GM21360 (cell line): Measurements from ENCODE around the gene BTBD6.

Source experiments
- ATAC-seq: cut with Tn5 transposase; IDR thresholded peaks from one replicate; pipeline ENCODE4 v1.9.1; 2021; ENCODE audit warnings: mild to moderate bottlenecking, moderate library complexity; ENCODE audit not compliant: unreplicated experiment

BTBD6 gene

DNA sequence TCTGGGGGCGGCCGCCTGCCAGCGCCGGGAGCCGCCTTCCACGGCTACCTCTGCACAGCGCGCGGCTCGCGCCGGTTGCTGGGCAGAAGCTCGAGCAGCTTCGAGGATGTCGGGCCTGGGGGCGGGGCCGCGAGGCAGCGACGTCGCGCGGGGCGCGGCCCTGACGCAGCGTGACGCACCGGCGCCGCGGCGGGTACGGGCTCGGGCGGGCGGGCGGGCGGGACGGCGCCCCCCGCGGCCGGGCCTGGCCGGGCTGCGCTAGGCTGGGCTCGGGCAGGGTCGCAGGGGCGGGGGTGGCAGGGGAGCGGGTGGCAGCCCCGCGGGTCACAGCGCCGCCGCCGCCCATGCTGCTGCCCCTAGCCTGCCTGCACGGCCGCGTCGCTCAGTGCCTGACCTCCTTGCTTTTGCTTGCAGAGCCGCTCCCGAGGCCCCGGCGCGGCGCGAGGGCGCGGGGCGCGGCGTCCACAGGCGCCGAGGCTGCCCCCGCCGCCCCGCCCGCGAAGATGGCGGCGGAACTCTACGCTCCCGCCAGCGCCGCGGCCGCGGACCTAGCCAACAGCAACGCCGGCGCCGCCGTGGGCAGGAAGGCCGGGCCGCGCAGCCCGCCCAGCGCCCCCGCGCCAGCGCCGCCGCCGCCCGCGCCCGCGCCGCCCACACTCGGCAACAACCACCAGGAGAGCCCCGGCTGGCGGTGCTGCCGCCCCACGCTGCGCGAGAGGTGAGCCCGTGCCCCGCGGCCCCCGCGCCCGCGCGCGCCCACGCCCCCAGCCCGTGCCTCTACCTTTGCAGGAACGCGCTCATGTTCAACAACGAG lies at the start of gene BTBD6:
Gene BTBD6, plus strand, starts transcription at position 166 of the 814 bp plus-strand sequence. Its CDS starts 179 bp downstream, at position 345.
- ATAC-seq = peak; percentile 80

DNA sequence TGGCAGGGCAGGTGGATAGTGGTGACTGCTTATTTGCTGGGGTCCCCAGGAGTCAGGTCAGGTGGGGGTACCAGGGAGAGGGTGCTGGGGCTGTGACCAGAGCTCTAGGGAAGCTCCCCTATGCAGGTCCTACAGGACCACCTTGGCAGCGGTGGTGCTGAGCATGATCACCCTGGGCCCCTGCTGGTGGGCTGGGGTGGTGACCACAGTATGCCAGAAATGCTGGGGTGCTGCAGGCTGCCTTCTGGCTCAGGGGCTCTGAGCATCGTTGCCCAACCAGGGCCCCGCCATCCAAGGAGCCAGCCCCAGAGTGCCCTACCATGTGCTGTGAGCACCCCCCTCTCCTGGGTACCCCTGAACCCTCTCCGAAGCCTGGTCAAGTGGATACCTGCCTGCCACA lies 49.7 kb upstream of the BTBD6 start:
- ATAC-seq = no peak

DNA sequence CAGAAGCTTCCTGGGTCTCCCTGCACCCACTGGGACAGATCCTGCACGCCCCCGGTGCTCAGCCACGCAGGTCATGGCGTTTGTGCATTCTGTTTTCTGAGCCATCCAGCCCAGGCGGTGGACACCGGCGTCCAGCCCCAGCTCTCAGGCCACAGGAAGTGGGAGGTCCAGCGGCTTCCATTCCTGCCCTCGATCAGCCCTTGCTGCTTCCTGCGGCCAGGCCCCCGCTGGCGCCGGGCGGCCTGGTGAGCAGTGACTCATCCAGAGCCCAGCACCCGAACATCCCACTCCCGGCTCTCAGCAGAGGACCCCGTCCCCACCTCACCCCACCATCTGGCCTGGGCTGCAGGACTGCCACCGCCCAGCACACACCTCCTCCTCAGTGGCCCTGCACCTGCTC lies 49.2 kb upstream of the BTBD6 start:
- ATAC-seq = no peak

DNA sequence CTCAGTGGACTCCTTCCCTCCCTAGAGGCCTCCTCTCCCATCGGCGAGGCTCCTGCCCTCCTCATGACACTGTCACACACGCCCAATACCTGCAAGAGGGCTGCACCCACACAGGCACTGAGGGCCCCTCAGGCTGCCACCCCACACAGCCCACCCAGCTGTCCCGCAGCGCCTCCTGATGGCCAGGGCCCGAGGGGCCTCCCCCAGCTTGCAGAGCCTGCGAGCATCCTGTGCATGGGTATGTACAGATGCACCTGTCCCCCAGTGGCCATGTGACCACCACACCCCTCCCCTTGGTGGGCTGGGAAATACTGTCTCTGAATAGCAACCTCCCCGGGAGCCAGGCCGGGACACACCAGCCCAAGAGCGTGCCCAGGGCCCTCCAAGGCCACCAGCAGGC lies 48.3 kb upstream of the BTBD6 start:
- ATAC-seq = no peak

DNA sequence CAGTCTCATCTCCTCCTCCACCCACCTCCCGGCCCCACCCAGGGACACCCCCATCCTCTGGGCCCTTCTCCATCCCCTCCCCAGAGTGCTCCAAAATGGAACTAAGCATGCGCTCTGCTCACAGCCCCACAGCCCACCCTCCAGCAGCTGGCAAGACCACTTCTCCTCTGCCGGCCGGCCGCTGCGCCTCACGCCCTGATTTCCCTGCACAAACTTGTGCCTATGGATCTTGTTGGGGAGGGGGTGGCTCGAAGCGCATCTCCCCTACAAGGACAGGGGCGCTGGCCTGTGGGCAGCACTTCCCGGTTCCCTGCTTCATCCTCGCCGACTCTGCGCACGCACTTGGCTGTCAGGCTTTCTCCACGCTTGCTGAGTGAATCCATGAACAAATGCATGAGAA lies 47.7 kb upstream of the BTBD6 start:
- ATAC-seq = no peak

DNA sequence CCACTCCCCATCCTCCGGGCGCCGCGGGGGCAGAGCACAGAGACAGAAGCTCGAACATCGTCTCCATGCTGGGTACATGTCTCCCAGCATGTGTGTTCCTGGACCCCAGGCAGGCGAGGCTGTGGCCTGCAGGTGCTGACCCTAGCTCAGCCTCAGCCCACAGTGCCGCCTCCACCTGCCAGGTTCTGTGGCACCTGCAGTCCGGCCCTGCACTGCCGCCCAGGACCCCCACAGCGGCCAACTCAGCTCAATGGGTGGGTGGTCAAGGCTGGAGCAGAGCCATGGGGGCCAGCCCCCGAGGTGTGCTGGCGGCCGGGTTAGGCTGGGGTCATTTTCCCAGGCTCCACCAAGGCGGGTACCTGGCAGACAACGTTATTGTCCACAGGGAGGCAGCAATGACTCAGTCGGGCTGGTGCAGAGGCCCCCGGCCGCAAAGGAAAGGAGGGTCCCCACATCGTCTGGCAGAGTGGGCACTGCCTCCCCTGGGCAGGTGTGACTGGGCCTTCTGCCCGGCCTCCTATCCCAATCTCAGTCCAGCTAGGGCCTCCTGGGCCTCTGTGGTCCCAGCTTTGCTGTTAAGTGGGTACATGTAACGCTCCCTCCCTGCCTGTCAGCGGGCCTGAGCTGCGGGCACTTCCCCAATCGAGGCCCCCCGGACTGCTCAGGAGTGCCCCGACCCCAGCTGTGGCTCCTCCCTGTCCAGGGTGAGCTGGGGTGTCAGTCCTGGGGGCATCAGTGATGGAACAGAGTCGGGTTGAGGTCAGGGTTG lies 47.0 kb upstream of the BTBD6 start:
- ATAC-seq = no peak

DNA sequence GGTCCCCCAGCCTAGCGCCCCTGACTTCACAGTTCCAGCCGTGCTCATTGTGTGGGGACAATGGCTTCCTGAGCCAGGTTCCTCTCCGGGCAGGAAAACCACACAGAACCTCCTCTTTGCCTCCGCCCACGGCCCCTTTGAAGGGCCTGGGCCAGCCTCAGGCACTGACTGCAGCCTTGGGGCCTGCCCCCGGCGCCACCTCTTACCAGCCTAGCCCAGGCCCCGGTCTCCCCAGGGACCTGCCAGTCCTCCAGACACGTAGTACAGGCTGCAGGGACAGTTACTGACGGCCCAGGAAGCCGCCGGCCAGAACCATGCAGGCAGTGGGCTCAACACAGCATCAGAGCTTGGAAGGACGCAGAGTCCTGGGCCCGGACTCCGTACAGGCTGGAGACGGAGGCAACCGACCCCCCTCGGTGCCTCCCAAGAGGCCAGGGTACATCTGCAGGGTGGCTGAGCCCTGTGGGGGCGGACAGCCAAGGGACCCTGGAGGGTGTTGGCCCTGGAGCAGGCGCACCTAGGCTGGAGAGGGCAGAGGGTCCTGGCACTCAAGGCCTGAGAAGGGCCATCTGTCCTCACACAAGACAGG lies 46.3 kb upstream of the BTBD6 start:
- no peak for ATAC-seq

DNA sequence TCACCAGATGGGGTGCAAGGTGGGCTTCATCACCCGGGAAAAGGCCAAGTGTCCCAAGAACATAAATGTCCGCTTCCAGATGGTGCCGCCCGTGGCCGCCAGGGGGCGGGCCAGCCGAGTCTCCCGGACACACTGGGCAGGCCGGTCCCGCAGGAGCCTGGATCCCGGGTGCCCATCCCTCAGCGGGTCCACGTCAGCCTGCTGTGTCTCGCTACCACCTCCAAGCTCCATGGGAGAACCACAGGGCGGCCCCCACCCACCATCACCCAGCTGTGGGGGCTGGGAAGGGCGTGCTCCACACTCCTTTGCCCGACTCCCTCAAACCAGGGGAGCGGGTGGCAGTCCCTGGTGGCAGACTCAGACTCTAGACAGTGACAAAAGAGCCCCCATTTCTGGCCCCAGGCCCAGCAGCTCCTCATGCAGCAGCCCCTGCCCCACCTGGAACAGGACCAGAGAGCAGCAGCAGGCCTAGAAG lies 45.2 kb upstream of the BTBD6 start:
- ATAC-seq = no peak

DNA sequence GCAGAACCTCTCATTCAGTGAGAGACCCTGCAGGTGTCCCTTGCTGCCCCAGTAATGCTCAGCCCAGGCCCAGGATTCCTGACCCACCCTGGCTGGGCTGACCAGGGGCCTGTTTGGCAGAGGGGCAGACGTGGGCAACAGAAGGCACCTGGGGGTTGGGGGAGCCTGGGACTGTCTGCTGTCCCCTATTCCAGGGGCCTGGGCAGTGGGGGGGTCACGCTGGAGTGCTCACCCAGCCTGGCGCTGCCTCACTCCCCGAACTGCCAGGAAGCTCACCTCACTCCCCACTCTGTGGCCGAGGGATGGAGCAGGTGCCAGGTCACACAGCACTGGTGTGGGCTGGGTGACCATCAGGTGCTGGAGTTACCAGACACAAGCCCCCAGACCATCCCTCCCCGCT lies 44.6 kb upstream of the BTBD6 start:
- no peak for ATAC-seq

DNA sequence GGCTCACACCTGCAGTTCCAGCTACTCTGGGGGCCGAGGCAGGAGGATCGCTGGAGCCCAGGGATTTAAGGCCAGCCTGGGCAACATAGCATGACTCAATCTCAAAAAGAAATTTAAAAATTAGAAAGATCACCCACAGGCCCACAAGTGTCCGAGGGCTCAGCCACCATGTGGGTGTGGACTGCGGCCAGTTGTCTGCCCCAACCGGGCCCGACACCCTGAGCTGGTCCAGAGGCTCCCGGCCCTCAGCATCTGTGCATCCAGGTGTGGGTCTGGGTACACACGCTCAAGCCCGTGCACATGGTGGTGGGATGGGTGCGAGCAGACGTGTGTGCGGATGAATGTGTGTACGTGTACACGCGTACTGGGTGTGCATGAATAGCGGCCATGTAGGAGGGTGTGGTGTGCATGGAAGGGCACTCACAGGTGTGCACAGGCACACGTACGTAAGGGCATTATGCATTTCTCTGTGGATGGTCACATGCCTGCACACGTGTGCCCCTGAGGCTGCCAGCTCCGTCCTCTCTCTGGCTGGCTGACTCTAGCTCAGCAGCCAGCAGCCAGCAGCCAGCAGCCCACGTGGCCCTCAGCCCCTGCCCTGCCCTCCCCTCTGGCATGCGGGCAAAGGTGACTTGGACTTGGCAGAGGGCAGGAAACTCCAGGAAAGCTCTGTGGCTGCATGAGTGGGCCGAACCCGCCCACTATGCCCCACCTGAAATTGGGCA lies 44.0 kb upstream of the BTBD6 start:
- no peak for ATAC-seq

DNA sequence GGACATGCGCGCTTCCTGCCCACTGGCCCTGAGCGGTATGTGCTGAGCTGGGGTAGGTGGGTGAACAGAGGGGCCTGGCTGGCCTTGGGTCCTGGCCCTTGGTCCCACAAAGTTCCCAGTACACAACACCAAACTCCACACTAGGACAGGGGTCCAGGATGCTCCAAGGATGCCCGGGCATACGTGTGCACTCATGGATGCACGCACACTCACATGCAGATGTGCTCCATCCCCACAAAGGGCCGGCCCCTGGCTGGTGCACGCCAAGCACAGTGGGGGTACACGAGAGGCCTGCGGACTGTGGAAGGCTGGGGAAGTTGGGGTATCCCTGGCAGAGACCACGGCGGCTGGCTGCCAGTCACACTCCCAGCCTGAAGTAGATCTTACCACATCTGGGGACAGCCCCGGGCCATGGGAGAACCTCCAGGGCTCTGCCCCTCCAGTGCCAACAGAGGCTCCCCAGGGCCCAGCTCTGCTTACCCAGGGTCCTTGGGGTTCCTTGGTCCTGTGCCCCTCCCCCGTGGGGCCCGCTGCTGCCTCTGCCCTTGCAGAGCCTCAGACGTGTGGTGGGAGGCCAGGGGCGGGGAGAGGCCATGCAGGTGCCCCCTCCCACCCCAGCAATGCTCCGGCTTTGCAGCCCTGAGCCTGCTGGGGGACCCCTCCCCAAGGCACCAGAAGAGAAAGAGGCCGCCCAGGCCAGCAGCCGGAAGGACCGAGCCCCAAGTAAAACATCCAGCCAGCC lies 43.2 kb upstream of the BTBD6 start:
- ATAC-seq = no peak

DNA sequence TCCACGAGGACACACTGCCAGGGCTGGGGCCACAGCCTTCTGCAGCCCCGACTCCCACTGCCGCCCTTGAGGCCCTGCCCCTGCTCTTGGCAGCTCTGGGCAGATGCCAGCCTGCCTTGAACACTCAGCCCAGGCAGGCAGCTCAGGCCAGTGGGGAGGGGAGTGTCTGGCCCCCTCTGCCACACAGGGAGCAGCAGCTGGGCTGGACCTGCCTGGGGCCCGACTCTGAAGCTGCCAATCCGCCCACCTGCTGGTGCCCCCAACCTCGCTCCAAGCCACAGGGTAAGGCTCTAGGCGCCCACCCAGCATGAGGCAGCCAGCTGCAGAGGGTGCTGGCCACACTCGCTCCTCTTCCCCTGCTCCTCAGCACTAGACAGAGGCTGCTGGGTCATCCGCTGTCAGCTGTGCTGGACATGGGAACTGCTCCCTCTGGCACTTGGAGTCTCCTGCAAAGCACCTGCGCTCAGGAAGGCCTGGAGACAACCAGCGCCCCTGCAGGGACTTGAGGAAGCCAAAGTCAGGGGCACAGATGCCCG lies 42.6 kb upstream of the BTBD6 start:
- ATAC-seq = no peak

DNA sequence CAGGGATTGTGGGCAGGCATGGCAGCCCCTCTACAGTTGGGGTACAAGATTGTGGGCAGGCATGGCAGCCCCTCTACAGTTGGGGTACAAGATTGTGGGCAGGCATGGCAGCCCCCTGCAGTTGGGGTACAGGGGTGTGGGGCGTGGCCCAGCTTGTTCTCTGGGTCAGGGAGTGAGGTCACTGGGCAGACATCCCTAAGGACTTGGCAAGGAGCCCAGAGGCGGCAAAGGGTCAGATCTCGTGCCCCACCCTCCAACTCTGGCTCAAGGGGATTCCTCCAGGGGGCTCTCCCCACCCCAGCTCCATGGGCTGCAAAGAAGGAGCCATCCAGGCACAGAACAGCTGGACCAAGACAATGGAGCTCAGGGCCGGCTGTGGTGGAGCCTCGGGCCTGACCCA lies 41.5 kb upstream of the BTBD6 start:
- no peak for ATAC-seq

DNA sequence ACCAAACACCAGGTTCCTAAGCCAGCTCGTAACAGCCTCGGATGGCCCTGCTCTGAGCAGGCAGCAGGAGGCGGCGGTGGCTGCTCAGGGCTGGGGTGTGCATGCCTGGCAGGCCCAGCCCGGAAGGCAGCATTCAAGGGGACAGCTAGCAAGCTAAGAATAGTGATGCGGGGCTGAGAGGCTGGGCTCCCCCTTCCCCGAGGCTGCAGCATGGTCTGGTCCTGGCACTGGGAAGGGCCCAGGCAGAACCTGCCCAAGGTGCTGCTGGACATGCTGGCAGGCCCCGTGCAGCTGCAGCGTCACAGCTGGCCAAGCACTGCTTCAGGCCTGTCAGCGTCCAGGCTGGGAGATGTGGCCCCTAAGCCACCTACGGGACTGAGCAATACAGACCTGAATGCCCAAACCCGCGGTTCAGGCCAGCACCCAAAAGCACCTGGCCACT lies 40.9 kb upstream of the BTBD6 start:
- no peak for ATAC-seq

DNA sequence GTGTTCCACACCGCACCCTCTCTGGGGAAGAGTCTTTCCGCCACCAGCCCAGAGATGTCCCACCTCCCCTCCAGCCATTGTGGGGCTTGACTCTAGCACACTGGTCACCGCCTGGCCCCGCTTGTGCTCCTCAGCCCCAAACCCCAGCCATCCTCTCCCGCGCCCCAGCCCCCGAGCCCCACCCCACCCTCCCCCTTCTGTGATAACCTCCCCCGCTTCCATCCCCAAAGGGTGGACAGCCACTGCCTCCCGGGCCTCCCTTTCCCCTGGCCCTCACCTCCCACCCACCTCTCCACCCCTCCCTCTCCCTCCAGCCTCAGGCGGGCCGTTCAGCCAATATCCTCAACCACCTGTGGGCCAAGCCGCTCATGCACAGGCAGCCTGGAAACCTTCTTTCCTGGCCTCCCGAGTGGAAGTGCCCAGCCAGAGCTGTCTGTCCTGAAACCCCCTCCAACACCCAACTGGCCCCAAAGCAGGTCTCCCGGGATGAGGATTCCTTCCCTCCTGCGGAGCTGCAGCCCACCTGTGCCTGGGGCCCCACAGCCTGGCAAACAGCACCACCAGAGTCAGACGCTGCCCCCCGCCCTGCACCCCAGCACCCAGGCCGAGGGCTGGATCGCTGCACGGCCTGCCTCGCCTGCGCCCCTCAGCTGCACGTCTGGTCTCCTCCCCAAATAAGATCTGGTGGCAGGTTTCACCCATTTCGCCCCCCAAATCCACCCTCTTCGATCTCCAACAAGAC lies 40.2 kb upstream of the BTBD6 start:
- ATAC-seq = no peak

DNA sequence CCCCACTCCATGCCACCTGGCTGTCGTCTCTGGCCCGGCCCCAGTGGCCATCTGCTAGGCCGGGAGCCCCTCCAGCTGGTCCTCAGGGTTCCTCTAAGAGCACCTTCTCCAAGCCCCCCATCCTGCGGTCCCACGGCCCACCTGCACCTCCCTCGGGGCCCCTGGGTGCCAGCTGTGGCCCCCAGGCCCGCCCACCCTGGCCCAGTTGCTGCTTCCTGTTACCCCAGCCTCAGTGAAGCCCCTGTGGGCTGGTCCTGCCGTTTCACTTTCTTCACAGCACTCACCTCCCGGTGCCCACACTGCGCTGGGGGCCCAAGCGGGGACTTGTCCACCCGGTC lies 39.6 kb upstream of the BTBD6 start:
- no peak for ATAC-seq

DNA sequence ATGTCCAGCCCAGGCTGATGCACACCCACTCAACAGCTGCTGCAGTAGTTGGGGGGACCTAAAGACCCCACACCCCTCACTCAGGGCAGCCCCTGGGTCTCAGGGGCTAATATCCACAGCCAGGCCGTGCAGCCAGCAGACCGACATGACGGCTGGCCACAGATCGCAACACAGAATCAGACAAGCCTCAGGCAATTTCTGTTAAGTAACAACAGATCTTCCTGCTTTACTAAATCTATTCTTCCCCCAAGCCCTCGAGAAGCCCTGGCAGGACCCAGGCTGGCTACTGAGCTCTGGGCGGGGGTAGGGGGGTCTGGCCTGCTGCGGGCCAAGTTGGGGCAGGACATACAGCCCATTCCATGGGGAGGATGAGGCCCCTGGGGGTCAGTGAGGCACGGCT lies 39.2 kb upstream of the BTBD6 start:
- ATAC-seq = no peak

DNA sequence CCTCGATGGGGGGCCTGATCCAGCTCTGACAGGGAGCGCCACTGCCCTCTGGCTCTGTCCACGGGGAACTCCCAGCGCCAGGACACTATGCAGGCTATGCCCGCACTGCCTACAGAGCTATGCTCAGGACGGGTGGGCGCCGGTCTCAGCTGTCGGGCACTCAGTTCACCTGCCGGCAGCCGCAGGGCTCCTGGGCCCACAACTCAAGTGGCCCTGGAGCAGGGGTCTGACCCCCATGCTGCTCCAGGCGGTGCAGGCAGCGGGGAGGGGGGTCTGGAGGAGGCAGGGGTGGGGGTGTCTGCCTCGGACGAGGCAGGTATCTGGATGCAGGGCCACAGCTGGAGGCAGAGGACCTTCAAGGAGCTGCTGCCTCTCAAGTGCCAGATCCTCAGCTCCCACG lies 38.7 kb upstream of the BTBD6 start:
- ATAC-seq = no peak

DNA sequence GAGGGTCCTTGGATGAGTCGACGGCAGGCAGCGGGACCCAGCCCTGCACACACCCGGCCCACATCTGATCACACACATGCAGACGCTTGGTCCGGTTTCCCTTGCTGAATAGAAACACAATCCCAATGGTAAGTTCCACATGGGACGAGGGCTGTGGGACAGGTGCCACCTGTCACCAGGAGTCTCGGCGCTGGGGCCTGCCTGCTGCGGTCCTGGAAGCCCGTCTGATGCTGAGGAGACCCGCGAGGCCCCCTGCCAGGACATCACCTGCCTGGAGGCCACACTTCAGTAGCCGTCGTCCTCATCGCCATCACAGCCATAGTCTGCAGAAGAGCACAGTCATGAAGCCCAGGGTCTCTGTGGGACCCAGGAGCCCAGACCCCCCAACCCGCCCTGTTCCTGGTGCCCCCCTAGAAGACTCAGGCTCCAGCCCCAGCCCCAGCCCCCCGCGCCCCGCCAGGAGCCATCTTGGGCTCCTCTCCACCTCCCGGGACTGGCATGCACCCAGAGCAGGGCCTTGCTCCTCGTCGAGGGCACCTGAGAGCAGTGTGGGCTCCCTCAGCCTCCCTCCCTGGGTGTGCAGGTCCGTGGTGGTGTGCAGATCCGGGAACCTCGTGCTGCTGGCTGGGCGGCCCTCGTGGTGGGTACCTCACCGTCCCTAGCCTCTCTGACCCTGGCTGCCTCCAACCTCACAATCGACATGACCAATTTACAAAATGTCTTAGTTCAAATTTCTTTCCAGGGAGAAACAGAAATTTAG lies 37.9 kb upstream of the BTBD6 start:
- ATAC-seq = no peak
